ENCODE measurements around the gene GPR176. TPM values are rescaled to one million over a fixed set of nuclear protein-coding genes. Genes with fewer than 3 reads are reported as not detected.

GPR176 gene
- polyA plus RNA-seq, 3 donors = 0.68 to 4.6 (median 2.7) TPM

DNA sequence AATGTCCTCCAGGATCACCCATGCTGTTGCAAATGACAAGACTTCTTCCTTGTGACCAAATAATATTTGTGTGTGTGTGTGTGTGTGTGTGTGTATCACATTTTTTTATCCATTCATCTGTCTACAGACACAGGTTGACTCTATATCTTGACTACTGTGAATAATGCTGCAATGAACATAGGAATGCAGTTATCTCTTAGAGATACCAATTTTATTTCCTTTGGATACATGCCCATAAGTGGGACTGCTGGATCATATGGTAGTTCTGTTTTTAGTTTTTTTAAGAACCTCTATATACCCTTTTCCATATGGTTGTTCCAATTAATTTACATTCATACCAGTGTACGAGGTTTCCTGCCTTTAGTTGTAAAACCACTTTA, 41.7 kb downstream of the GPR176 start:
- WGBS, 3 donors = 89 to 98% (median 95%) methylated on average over 1 of the region's 1 CpG
- no peak overlapping the region for H3K27ac ChIP-seq (ENCODE audit: low read depth, low read length)

DNA sequence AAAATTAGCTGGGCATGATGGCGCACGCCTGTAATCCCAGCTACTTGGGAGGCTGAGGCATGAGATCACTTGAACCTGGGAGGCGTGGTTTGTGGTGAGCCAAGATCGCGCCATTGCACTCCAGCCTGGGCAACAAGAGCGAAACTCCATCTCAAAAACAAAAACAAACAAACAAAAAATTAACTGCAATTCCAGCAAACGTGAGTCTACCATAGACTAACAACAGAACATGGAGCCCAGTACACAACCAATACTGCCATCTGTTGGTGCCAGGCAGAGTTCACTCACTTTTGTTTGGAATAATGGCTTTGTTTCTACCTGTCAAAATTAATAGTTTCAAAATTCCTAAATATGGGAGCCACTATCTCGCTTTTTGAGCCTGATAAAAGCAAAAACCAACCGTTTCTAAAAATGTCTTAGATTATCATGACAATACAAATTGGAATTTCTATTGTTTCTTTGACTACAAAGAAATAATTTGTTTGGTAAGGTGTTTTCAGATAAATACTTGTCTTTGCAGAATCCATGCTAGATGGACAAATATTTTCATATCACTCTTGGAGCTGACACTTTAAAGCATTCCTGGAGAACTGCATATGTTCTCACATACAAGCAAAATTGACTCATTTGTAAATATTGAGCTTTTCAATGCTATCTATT, 45.0 kb downstream of the GPR176 start:
- no peak overlapping the region for H3K27ac ChIP-seq (ENCODE audit: low read depth, low read length)
- WGBS, 3 donors = 59 to 70% (median 65%) methylated on average over 9 of the region's 9 CpGs

DNA sequence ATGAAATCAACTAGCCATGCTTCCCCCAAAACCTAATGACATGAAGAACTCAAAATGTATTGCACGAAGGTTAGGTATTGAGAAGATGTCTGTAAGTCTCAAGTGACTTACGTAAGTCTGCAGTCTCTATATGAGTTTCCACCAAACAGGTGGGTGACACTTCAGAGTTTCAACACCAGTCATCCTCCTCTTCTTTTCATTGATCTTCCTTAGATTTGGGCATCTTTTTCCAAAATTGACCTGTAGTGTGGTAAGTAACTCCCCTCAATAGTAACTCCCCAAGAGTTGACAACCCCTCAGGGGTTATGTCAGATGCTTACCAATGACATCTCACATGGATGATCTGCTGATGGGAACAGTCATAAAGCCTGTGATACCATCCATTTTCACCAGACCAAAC, 46.1 kb downstream of the GPR176 start:
- no peak overlapping the region for H3K27ac ChIP-seq (ENCODE audit: low read depth, low read length)
- 92 to 94% (median 94%) methylated on average over 2 of the region's 2 CpGs for WGBS, 3 donors

DNA sequence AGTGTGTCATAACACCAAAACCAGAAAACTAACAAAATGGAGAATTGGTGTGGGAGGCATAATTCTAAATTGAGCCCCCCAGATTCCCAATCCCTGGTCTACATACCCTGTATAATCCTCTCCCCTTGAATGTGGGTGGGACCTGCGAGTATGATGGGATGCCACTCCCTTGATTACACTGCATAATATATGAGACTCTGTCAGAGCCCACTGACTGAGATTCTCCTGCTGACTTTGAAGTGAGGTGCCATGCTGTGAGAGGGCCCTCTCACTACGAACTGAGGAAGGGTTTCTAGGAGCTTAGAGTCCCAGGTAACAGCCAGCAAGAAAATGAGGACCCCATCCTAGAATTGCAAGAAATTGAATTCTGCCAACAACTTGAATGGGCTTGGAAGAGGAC, 49.5 kb downstream of the GPR176 start:
- H3K27ac ChIP-seq (ENCODE audit: low read depth, low read length) = no peak overlapping the region
- WGBS, 3 donors = 89 to 95% (median 91%) methylated on average over 2 of the region's 2 CpGs

DNA sequence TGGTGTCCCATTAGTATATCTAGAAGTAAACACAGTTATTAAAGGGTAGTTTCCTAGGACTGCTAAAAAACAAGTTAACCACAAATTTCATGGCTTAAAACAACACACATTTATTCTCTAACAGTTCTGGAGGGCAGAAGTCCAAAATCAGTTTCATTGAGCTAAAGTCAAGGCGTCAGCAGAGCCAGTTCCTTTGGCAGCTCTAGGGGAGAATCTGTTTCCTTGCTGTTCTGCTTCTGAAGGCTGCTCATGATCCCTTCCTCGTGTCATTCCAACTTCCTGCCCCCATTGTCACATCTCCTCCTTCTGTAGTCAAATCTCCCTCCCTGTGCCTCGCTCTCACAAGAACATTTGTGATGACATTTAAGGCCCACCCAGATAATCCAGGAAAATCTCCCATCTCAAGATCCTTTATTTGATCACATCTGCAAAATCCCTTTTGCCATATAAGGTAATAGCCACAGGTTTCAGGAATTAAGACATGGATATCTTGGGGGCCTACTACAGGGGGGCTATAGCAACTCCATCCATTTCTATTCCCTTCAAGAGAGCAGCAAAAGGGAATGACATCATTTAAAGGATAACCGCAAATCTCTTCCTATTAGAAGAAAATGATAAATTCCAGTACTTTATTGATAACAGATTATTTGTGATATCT, 50.1 kb downstream of the GPR176 start:
- H3K27ac ChIP-seq (ENCODE audit: low read depth, low read length) = no peak overlapping the region
- WGBS, 3 donors = 51 to 74% (median 58%) methylated on average over 4 of the region's 4 CpGs

DNA sequence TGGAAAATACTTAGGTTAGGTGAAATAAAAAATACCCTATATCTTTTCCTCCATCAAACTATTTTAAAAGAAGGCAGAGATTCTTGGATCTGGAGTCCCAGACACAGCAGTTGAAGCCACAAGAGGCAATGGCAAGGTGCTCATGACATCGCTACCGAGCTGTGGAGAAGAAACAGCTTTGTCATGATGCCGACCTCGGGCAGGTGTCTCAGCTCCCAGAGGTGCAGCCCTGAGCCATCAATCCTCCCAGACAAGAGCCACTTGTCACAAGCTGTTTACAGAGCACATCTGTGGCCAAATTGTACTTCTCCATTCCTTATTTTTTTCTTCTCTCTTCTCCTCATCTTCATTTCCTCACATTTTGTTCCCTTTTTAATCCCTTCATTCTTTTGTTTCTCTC, 50.8 kb downstream of the GPR176 start:
- 44 to 66% (median 48%) methylated on average over 4 of the region's 4 CpGs for WGBS, 3 donors
- no peak overlapping the region for H3K27ac ChIP-seq (ENCODE audit: low read depth, low read length)

DNA sequence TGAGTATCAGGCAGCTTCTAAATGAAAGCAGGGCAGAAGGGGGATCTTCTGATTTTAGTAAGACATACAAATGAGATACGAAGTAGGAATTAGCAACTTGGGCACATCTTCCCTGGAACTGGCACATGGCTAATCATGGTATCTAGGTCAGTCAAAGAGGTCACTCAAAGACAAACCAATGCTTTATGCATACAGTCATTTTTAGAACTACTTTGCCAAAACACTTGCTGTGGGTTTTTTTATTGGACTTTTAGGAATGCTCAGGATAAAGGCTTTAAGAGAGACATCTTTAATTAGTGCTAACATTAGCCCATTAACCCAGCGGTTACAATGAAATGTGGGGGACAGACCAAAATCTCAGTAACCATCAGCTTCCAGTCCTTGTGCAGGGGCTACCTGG, 51.7 kb downstream of the GPR176 start:
- WGBS, 3 donors = 84 to 95% (median 91%) methylated on average over 2 of the region's 2 CpGs
- H3K27ac ChIP-seq (ENCODE audit: low read depth, low read length) = no peak overlapping the region

DNA sequence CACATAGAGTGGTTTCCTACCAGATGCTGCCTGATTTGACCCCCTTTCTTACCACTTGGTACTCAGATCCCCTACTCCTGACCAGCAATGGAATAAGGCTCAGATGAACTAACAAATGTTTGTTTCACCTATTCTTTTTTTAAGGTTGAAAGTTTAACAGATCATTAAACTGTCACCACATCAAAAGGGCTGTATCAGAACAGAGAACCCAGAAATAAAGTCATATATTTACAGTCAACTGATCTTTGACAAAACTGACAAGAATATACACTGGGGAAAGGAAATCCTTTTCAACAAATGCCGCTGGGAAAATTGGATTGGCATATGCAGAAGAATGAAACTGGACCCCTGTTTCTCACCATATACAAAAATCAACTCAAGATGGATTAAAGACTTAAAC, 56.0 kb downstream of the GPR176 start:
- no peak overlapping the region for H3K27ac ChIP-seq (ENCODE audit: low read depth, low read length)
- WGBS, 3 donors = 76 to 96% (median 80%) methylated on average over 1 of the region's 1 CpG

DNA sequence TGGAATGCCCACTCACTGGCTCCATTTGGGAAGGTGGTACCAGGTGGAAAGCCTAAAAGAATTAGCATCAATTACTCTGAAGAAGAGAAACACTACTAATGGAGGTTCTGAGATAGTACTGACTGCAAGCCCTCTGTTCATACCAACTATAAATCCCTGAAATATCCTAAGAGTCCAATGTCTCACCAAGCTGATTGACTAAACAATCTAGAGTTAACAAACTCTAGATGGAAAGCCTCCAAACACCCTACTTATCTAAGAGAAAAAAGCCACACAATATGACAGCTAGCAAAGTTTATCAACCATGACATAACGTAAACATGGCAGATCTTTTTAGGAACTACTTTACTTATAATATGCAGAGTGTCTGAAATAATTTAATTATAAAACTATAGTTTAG, 59.2 kb downstream of the GPR176 start:
- no peak overlapping the region for H3K27ac ChIP-seq (ENCODE audit: low read depth, low read length)
- WGBS, 3 donors = 38 to 97% (median 90%) methylated on average over 1 of the region's 1 CpG

DNA sequence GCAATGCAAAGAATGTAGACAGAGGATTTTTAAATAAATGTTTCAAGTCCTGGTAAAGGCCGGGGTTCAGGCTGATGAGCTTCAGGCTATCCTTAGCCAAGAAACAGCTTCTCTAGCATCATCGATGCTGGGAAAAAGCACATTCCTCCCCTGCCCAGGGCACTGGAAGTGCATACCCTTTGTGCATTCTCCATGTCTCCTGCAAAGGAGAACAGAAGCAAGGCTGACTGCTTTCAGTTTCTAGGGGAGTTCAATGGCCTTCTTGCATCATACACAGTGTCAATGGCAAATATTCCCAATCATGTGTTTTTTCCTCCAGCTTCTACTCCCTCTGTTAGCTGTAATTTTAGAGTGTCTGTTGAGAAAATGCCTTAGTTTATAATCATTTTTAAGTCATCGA, 59.9 kb downstream of the GPR176 start:
- no peak overlapping the region for H3K27ac ChIP-seq (ENCODE audit: low read depth, low read length)
- WGBS, 3 donors = 79 to 93% (median 88%) methylated on average over 3 of the region's 3 CpGs

DNA sequence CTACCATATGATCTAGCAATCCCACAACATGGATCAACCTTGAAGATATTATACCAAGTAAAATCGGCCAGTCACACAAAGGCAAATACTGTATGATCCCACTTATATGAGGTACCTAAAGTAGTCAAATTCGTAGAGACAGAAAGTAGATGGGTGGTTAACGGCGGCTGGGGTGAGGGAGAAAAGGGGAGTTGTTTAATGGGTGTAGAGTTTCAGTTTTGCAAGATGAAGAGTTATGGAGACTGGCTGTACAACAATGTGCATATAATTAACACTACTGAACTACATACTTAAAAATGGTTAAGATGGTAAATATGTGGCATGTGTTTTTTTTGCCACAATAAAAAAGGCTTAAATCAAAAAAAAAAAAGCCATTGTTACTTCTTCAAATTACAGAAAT, 60.4 kb downstream of the GPR176 start:
- H3K27ac ChIP-seq (ENCODE audit: low read depth, low read length) = no peak overlapping the region
- 85 to 94% (median 92%) methylated on average over 4 of the region's 4 CpGs for WGBS, 3 donors

DNA sequence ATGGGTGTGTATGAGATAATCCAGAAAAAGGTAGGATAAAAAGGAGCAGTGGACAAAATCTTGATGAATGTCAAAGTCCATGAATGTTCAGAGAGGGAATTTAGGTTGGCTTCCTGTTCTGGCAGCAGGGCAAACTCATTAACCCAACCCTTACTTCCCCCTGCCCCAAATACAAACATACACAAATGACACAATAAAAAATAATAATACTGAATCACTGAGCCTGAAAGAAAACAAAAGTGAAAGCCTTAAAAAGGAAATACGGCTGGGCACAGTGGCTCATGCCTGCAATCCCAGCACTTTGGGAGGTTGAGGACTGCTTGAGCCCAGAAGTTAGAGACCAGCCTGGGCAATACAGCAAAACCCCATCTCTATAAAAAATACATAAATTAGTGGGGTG, 62.9 kb downstream of the GPR176 start:
- H3K27ac ChIP-seq (ENCODE audit: low read depth, low read length) = no peak overlapping the region
- WGBS, 3 donors = 76 to 83% (median 77%) methylated on average over 1 of the region's 1 CpG

DNA sequence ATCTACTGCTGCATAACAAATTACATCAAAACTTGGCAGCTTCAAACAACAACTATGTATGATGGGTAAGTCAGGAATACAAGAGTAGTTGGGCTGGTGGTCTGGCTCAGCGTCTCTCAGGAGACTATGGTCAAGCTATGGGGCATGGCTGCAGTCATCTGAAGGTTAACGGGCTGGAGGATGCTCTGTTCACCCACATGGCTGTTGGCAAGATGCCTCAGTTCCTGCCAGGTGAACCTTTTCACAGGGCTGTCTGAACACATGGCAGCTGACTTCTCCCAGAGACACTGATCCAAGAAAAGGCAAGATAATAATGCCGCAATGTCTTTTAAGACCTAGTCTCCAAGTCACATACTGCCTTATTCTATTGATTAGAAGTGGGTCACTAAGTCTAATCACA, 63.7 kb downstream of the GPR176 start:
- WGBS, 3 donors = 58 to 91% (median 89%) methylated on average over 3 of the region's 3 CpGs
- no peak overlapping the region for H3K27ac ChIP-seq (ENCODE audit: low read depth, low read length)

DNA sequence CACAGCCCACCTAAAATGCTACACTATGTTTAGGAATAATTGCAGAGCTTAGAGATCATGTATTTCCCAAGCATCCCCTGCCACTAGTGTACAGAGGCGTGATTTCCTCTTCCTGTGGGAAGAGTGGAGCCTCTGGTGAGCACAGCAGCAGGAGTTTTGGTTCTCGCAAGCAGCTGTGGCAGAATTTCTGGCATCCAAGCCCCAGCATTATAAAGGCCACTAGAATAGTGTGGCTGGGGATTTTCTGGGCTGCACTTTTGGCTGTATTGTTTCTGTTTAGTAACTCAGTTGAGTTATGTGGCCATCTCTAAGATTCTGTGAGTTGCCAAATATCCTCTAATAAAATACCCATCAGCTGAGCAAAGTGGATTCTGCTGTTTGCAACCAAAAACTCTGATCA, 64.7 kb downstream of the GPR176 start:
- 35 to 61% (median 48%) methylated on average over 2 of the region's 2 CpGs for WGBS, 3 donors
- no peak overlapping the region for H3K27ac ChIP-seq (ENCODE audit: low read depth, low read length)

DNA sequence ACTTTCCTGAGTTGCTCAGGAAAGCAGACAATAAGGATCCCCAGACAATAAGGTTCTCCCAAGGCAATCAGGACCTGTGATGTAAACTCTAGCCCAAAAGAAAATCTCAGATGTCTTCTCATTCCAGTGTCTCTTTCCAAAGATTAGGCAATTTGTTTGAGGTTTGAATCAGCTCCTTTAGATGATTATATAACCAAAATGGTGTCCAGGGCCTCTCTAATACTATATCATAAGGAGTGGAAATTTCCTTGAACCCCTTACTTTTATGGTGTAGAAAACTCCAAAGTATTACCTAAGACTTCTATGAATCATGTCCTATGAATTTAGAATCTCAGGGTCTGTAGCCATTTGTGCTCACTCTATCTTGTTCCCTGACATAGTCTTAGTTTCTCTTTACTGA, 65.9 kb downstream of the GPR176 start:
- no peak overlapping the region for H3K27ac ChIP-seq (ENCODE audit: low read depth, low read length)

DNA sequence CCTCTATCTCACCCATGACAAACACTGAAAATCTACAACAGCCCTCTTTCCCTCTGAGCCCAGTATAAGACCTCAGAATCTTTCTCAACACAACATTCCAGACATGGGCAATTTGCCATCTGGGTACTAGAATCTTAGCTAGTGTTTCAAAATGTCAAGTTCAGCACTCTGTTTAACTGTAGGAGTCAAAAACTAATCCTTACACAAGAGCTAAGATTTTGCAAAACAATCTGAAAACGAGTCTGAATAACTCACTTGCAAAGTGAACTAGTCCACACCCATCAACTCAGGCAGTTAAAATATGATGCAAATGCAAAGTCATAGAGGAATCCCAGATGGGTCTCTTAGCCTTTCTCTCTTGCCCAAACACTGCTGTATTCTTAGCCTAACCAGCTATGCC, 67.8 kb downstream of the GPR176 start:
- 31 to 41% (median 37%) methylated on average over 1 of the region's 1 CpG for WGBS, 3 donors

DNA sequence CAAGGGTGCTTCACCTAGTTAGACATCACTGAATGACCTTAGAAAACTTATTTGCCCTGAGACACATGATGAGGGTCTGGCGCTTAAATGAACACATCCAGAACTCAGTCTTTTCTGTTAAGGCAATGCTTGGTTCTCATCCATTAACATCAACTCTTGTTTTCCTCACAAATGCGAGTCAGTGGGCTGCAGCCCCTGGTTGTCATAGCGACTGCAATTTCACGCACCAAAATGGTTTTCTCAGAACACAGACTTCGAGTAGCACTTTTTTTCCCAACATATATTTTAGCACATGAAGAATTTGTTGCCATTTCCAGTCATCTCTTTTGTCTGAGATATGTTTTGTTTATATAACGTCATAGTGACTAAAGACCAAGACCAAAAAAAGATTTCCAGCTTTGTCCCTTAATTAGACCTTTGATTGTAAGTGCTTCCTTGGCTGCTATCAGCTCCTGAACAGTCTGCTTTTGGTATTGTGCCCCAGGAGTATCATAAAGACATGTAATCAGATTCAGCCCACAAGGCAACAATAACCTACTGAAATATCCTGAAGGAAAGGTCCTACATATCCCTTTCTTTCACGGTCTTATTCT, 68.5 kb downstream of the GPR176 start:
- WGBS, 3 donors = 39 to 50% (median 41%) methylated on average over 7 of the region's 7 CpGs
- no peak overlapping the region for H3K27ac ChIP-seq (ENCODE audit: low read depth, low read length)

More for the DNA sequence above, 67.8 kb downstream of the GPR176 start:
- no peak overlapping the region for H3K27ac ChIP-seq (ENCODE audit: low read depth, low read length)

DNA sequence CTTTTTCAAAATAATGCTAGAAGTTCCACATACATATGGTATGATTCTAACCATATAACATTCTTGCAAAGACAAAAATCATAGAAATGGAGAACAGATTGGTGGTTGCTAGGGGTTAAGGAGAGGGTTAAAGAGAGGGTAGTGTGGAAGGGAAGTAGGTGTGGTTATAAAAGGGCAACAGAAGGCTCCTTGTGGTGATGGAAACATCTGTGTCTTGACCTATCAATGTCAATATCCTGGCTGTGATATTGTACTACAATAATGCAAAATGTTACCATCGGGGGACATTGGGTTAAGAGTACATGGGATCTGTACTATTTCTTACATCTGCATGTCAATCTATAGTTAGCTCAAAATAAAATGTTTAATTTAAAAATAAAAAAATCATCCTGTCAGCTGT, 69.6 kb downstream of the GPR176 start:
- no peak overlapping the region for H3K27ac ChIP-seq (ENCODE audit: low read depth, low read length)
- WGBS, 3 donors = 65 to 95% (median 81%) methylated on average over 1 of the region's 1 CpG

DNA sequence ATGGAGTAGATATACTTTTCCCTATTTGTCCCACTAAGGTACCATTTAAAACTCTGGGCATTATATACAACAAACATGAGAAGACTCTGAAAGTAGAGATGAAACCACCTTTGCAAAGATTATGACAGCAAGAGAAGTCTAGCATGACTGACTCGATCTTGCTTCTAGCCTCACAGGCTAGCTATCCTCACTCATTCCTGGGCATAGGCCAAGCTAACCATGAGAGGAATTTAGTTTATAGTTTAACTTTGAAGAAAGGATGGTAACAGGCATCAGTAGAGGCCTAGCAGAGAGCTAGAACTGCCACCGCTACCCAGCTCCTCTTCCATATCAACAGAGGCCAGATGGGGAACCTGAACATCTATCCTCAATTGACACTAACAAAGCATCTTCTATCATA, 74.0 kb downstream of the GPR176 start:
- 92 to 94% (median 92%) methylated on average over 2 of the region's 2 CpGs for WGBS, 3 donors
- H3K27ac ChIP-seq (ENCODE audit: low read depth, low read length) = no peak overlapping the region

DNA sequence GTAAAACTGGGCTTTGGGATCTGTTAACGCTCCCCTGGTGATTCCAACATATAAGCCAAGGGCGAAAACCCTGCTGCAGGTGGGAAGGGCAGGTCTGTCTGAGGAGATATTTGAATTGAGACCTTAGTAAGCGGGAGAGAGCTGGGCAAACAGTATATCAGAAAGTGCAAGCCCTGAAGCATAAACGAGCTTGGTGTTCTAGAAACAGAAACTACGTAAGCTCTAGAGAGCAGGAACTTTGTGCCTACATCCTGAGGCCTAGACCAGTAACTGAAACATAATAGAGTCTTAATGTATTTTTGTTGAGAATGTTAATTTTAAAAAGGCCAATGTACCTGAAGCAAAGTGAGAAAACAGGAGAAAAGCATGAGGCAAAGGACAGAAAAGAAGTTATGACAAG, 74.5 kb downstream of the GPR176 start:
- WGBS, 3 donors = 91 to 93% (median 92%) methylated on average over 5 of the region's 5 CpGs
- no peak overlapping the region for H3K27ac ChIP-seq (ENCODE audit: low read depth, low read length)

All from adipose tissue (tissue), 3 donors.